ENCODE data around the gene RNH1.

Gene RNH1

GRCh38 chr11:473962-474785 is 32.9 kb downstream of the RNH1 start:
- Histone ChIP-seq H4K20me1 (ENCODE audit: insufficient read depth, low read length) (no peaks in the 10 kb centered on the region), H3K4me2 (ENCODE audit: low read depth, low read length) (no peak overlapping the region), H3K36me3 (replicated peaks; ENCODE audit: insufficient read depth, low read length) (no peaks in the 10 kb centered on the region), H3K27me3 (replicated peaks; ENCODE audit: insufficient read depth, low read length) (no peaks in the 10 kb centered on the region), H3K9ac (ENCODE audit: low read length) (no peak overlapping the region), H3K4me1 (ENCODE audit: low read length) (no peaks in the 10 kb centered on the region), H2AFZ (ENCODE audit: low read length) (no peak overlapping the region), H3K27ac (ENCODE audit: low read length) (no peak overlapping the region), H3K79me2 (ENCODE audit: low read length) (no peaks in the 10 kb centered on the region), H3K9me2 (replicated peaks; ENCODE audit: insufficient read depth, low read length) (no peaks in the 10 kb centered on the region), H3K4me3 (ENCODE audit: low read length) (no peak overlapping the region), H3K9me3 (replicated peaks; ENCODE audit: insufficient read depth, low read length) (no peaks in the 10 kb centered on the region), H3F3A (ENCODE audit: insufficient read depth, low read length) (no peaks in the 10 kb centered on the region)
- no peak for DNase-seq
- TF ChIP-seq EZH2 (optimal IDR thresholded peaks at IDR 0.05; ENCODE audit: low read depth, low read length) (no peak), EZH2phosphoT487 (IDR thresholded peaks at IDR 0.05; ENCODE audit: low read length) (no peak)
- TF ChIP-seq, protein P1, sequence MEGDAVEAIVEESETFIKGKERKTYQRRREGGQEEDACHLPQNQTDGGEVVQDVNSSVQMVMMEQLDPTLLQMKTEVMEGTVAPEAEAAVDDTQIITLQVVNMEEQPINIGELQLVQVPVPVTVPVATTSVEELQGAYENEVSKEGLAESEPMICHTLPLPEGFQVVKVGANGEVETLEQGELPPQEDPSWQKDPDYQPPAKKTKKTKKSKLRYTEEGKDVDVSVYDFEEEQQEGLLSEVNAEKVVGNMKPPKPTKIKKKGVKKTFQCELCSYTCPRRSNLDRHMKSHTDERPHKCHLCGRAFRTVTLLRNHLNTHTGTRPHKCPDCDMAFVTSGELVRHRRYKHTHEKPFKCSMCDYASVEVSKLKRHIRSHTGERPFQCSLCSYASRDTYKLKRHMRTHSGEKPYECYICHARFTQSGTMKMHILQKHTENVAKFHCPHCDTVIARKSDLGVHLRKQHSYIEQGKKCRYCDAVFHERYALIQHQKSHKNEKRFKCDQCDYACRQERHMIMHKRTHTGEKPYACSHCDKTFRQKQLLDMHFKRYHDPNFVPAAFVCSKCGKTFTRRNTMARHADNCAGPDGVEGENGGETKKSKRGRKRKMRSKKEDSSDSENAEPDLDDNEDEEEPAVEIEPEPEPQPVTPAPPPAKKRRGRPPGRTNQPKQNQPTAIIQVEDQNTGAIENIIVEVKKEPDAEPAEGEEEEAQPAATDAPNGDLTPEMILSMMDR (IDR thresholded peaks at IDR 0.05; ENCODE audit: low read length) = no peak

GRCh38 chr11:473415-473814 is 33.6 kb downstream of the RNH1 start:
- H3K27me3 ChIP-seq (replicated peaks; ENCODE audit: insufficient read depth, low read length) = no peaks in the 10 kb centered on the region
- H2AFZ ChIP-seq (ENCODE audit: low read length) = no peak overlapping the region
- H3K4me3 ChIP-seq (ENCODE audit: low read length) = no peak overlapping the region
- no peaks in the 10 kb centered on the region for H3F3A ChIP-seq (ENCODE audit: insufficient read depth, low read length)
- H3K36me3 ChIP-seq (replicated peaks; ENCODE audit: insufficient read depth, low read length) = no peaks in the 10 kb centered on the region
- no peaks in the 10 kb centered on the region for H3K79me2 ChIP-seq (ENCODE audit: low read length)
- no peaks in the 10 kb centered on the region for H3K9me3 ChIP-seq (replicated peaks; ENCODE audit: insufficient read depth, low read length)
- no peaks in the 10 kb centered on the region for H3K4me1 ChIP-seq (ENCODE audit: low read length)
- no peaks in the 10 kb centered on the region for H3K9me2 ChIP-seq (replicated peaks; ENCODE audit: insufficient read depth, low read length)
- TF ChIP-seq, protein P1 (IDR thresholded peaks at IDR 0.05; ENCODE audit: low read length) = no peak
- TF ChIP-seq EZH2phosphoT487 (IDR thresholded peaks at IDR 0.05; ENCODE audit: low read length) (no peak), EZH2 (optimal IDR thresholded peaks at IDR 0.05; ENCODE audit: low read depth, low read length) (no peak)
- no peak overlapping the region for H3K9ac ChIP-seq (ENCODE audit: low read length)
- no peak overlapping the region for H3K27ac ChIP-seq (ENCODE audit: low read length)
- H3K4me2 ChIP-seq (ENCODE audit: low read depth, low read length) = no peak overlapping the region
- no peaks in the 10 kb centered on the region for H4K20me1 ChIP-seq (ENCODE audit: insufficient read depth, low read length)
- no peak for DNase-seq

DNA sequence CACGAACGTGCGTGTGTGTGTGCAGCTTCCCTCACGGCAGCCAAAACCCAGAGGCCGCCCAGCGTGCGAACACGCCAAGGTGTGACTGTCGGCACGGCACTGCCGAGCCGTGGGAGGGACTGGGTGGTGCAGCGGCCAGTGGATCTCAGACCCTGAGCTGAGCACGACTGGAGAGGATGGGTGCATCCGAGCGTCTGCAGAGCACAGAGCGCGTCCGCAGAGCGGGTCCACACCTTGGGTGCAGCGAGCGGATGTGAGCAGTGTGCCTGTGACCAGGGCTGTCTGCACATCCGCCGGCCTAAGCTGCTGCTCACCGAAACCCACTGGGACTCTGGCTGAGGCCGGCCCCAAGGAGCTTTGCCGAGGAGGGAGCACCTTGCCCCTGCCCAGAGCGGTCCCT is 34.2 kb downstream of the RNH1 start:
- Histone ChIP-seq H3K4me2 (ENCODE audit: low read depth, low read length) (no peak overlapping the region), H3K27ac (ENCODE audit: low read length) (no peak overlapping the region), H4K20me1 (ENCODE audit: insufficient read depth, low read length) (no peaks in the 10 kb centered on the region), H3K9me3 (replicated peaks; ENCODE audit: insufficient read depth, low read length) (no peaks in the 10 kb centered on the region), H3K9ac (ENCODE audit: low read length) (no peak overlapping the region), H3K36me3 (replicated peaks; ENCODE audit: insufficient read depth, low read length) (no peaks in the 10 kb centered on the region), H3K27me3 (replicated peaks; ENCODE audit: insufficient read depth, low read length) (no peaks in the 10 kb centered on the region), H3K4me3 (ENCODE audit: low read length) (no peak overlapping the region), H3K79me2 (ENCODE audit: low read length) (no peaks in the 10 kb centered on the region), H2AFZ (ENCODE audit: low read length) (no peak overlapping the region), H3K9me2 (replicated peaks; ENCODE audit: insufficient read depth, low read length) (no peaks in the 10 kb centered on the region), H3K4me1 (ENCODE audit: low read length) (no peaks in the 10 kb centered on the region), H3F3A (ENCODE audit: insufficient read depth, low read length) (no peaks in the 10 kb centered on the region)
- TF ChIP-seq EZH2 (optimal IDR thresholded peaks at IDR 0.05; ENCODE audit: low read depth, low read length) (no peak), EZH2phosphoT487 (IDR thresholded peaks at IDR 0.05; ENCODE audit: low read length) (no peak)
- TF ChIP-seq, protein P1 (IDR thresholded peaks at IDR 0.05; ENCODE audit: low read length) = no peak
- DNase-seq = no peak
